Measurements from ENCODE around the gene ACTA2.
"Not testable (repeated sequence)": the region's sequence is repeated elsewhere in the genome, so short reads cannot be mapped to it uniquely, and the experiment has no call there.

DNA sequence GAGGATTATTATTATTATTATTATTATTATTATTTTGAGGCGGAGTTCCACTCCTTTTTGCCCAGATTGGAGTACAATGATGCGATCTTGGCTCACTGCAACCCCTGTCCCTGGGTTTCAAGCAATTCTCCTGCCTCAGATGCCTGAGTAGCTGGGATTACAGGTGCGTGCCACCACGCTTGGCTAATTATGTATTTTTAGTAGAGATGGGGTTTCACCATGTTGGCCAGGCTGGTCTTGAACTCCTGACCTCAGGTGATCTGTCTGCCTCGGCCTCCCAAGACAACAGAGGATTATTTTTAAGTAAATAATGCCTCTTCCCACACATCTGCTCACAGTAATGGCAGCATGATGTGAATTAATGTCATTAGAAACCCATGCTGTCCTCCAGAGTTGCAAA is 20.5 kb downstream of the ACTA2 start:
- not testable (repeated sequence) for TF ChIP-seq GATA2 (CRISPR knock-in tag; IDR thresholded peaks at IDR 0.05); ELF1 (IDR thresholded peaks at IDR 0.05); SMC3 (IDR thresholded peaks at IDR 0.05; ENCODE audit: low read depth, low read length); YY1 (IDR thresholded peaks at IDR 0.05; ENCODE audit: low read depth)
- TF ChIP-seq, protein P1, sequence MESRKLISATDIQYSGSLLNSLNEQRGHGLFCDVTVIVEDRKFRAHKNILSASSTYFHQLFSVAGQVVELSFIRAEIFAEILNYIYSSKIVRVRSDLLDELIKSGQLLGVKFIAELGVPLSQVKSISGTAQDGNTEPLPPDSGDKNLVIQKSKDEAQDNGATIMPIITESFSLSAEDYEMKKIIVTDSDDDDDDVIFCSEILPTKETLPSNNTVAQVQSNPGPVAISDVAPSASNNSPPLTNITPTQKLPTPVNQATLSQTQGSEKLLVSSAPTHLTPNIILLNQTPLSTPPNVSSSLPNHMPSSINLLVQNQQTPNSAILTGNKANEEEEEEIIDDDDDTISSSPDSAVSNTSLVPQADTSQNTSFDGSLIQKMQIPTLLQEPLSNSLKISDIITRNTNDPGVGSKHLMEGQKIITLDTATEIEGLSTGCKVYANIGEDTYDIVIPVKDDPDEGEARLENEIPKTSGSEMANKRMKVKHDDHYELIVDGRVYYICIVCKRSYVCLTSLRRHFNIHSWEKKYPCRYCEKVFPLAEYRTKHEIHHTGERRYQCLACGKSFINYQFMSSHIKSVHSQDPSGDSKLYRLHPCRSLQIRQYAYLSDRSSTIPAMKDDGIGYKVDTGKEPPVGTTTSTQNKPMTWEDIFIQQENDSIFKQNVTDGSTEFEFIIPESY (IDR thresholded peaks at IDR 0.05; ENCODE audit: borderline replicate concordance, low read depth) = not testable (repeated sequence)

All from SK-N-SH (cell line).